H1 (cell line): ENCODE measurements around the gene PRPF39. TPM values are rescaled to one million over a fixed set of nuclear protein-coding genes. Genes with fewer than 3 reads are reported as not detected.

Source experiments
- CTCF ChIA-PET: fragments of 300-600 bp; sonication (Branson Sonifier 250); formaldehyde crosslinking; loops from one replicate; lab custom pipeline; 2021; ENCODE audit not compliant: partially characterized antibody; lab: Charles Lee
- POLR2A ChIA-PET: fragments of 300-600 bp; sonication (Branson Sonifier 250); formaldehyde crosslinking; loops from one replicate; lab custom pipeline; 2021; ENCODE audit warnings: inconsistent platforms; ENCODE audit not compliant: partially characterized antibody; lab: Charles Lee
- DNase-seq, 2 experiments: peaks; one replicate each; pipeline versions ENCODE4 v3.0.0 to v3.0.0-alpha.2; 2010 to 2022; ENCODE audit warnings: low spot score in 2 of 2, low read depth in 1 of 2, mixed read lengths in 1 of 2
- FAIRE-seq: peaks from 2 replicates; lab custom pipeline; 2011; peaks lifted over from hg19 to GRCh38; lab: Jason Lieb, UNC
- H2AFZ ChIP-seq: 2 replicates; pipeline ENCODE4 v1.8.1; 2012; ENCODE audit warnings: low read length, inconsistent platforms
- H2AK5ac ChIP-seq: 2 replicates; pipeline ENCODE4 v1.6.1; 2013; ENCODE audit warnings: low read depth, low read length
- H2BK120ac ChIP-seq: replicated peaks from 2 replicates; pipeline ENCODE3; 2013; ENCODE audit warnings: low read depth, low read length, inconsistent platforms
- H2BK12ac ChIP-seq: 2 replicates; pipeline ENCODE4 v1.6.1; 2013; ENCODE audit warnings: low read depth, low read length
- H2BK15ac ChIP-seq: 2 replicates; pipeline ENCODE4 v1.6.1; 2013; ENCODE audit warnings: low read length
- H2BK20ac ChIP-seq: 2 replicates; pipeline ENCODE4 v1.6.1; 2013; ENCODE audit warnings: low read length
- H2BK5ac ChIP-seq: 2 replicates; pipeline ENCODE4 v1.6.1; 2013; ENCODE audit warnings: low read depth, low read length
- H3K14ac ChIP-seq: 2 replicates; pipeline ENCODE4 v1.6.1; 2013; ENCODE audit warnings: inconsistent platforms; ENCODE audit not compliant: insufficient read length
- H3K18ac ChIP-seq: 2 replicates; pipeline ENCODE4 v1.6.1; 2013; ENCODE audit warnings: low read length; ENCODE audit errors: extremely low read depth
- H3K23ac ChIP-seq: 2 replicates; pipeline ENCODE4 v1.6.1; 2013; ENCODE audit warnings: inconsistent platforms; ENCODE audit not compliant: insufficient read length
- H3K23me2 ChIP-seq: 2 replicates; pipeline ENCODE4 v1.6.1; 2013; ENCODE audit warnings: low read depth, low read length
- H3K27ac ChIP-seq: 2 replicates; pipeline ENCODE4 v1.6.1; 2011; ENCODE audit warnings: low read depth, low read length, inconsistent platforms
- H3K27me3 ChIP-seq, 4 experiments: replicated peaks in 1 of 4; 1 replicate in 1 of 4; 2 replicates in 3 of 4; pipeline versions ENCODE4 v1.6.1 to v1.8.1; 2011 to 2013; ENCODE audit warnings: low read length in 3 of 4, mild to moderate bottlenecking in 3 of 4, inconsistent platforms in 2 of 4, mixed read lengths in 2 of 4, moderate library complexity in 1 of 4; ENCODE audit not compliant: control insufficient read depth in 3 of 4, insufficient read depth in 3 of 4; ENCODE audit errors: extremely low read depth in 1 of 4
- H3K36me3 ChIP-seq, 4 experiments: 2 replicates each; pipeline versions ENCODE4 v1.6.1 to v1.8.1; 2011 to 2013; ENCODE audit warnings: mild to moderate bottlenecking in 4 of 4, low read length in 3 of 4, moderate library complexity in 2 of 4, control low read depth in 1 of 4, inconsistent platforms in 1 of 4; ENCODE audit not compliant: insufficient read depth in 4 of 4, control insufficient read depth in 2 of 4
- H3K4ac ChIP-seq: replicated peaks from 2 replicates; pipeline ENCODE3; 2013; ENCODE audit warnings: low read length, low read depth, mixed read lengths, inconsistent platforms; ENCODE audit not compliant: insufficient read length
- H3K4me1 ChIP-seq, 4 experiments: replicated peaks in 1 of 4; 1 replicate in 1 of 4; 2 replicates in 3 of 4; pipeline versions ENCODE4 v1.6.1 to v1.8.1; 2011 to 2013; ENCODE audit warnings: low read length in 3 of 4, inconsistent platforms in 2 of 4, mixed read lengths in 1 of 4; ENCODE audit not compliant: insufficient read depth in 4 of 4, control insufficient read depth in 3 of 4
- H3K4me2 ChIP-seq, 2 experiments: 2 replicates each; pipeline versions ENCODE4 v1.6.1 to v1.8.1; 2011 to 2013; ENCODE audit warnings: low read depth in 2 of 2, low read length in 2 of 2, control low read depth in 1 of 2, inconsistent platforms in 1 of 2, mild to moderate bottlenecking in 1 of 2; ENCODE audit not compliant: insufficient read depth in 1 of 2
- H3K4me3 ChIP-seq, 4 experiments: fragments of 200-600, 300-600 bp in 1 of 4; sonication (generic), shearing (Covaris generic), sonication (Bioruptor Twin) in 1 of 4; 2 replicates each; pipeline versions ENCODE4 v1.5.1 to v1.8.1; 2011 to 2016; ENCODE audit warnings: low read length in 4 of 4, low read depth in 3 of 4, control low read depth in 2 of 4, inconsistent platforms in 2 of 4, mild to moderate bottlenecking in 2 of 4, mixed read lengths in 1 of 4, moderate library complexity in 1 of 4; ENCODE audit not compliant: insufficient read depth in 2 of 4; ENCODE audit errors: extremely low read depth in 1 of 4
- H3K56ac ChIP-seq: replicated peaks from 2 replicates; pipeline ENCODE3; 2013; ENCODE audit warnings: low read depth, mild to moderate bottlenecking, mixed read lengths, low read length, inconsistent platforms; ENCODE audit not compliant: insufficient read length
- H3K79me1 ChIP-seq: 2 replicates; pipeline ENCODE4 v1.6.1; 2013; ENCODE audit warnings: low read depth, low read length, control low read depth
- H3K79me2 ChIP-seq, 2 experiments: 2 replicates each; pipeline versions ENCODE4 v1.6.1 to v1.8.1; 2012 to 2013; ENCODE audit warnings: low read length in 2 of 2, mild to moderate bottlenecking in 2 of 2, inconsistent platforms in 1 of 2; ENCODE audit not compliant: insufficient read depth in 2 of 2, control insufficient read depth in 1 of 2
- H3K9ac ChIP-seq, 4 experiments: replicated peaks in 1 of 4; 1 replicate in 1 of 4; 2 replicates in 3 of 4; pipeline versions ENCODE4 v1.6.1 to v1.8.1; 2011 to 2013; ENCODE audit warnings: low read depth in 3 of 4, low read length in 3 of 4, control low read depth in 2 of 4, mild to moderate bottlenecking in 2 of 4, moderate library complexity in 2 of 4, inconsistent platforms in 1 of 4; ENCODE audit errors: extremely low read depth in 1 of 4
- H3K9me3 ChIP-seq, 2 experiments: 2 replicates each; pipeline versions ENCODE4 v1.6.1 to v1.8.1; 2012 to 2013; ENCODE audit warnings: mild to moderate bottlenecking in 2 of 2, moderate library complexity in 2 of 2, control low read depth in 1 of 2, inconsistent platforms in 1 of 2, low read depth in 1 of 2, low read length in 1 of 2, mixed read lengths in 1 of 2; ENCODE audit not compliant: insufficient read depth in 2 of 2
- H4K20me1 ChIP-seq, 2 experiments: replicated peaks in 1 of 2; 2 replicates each; pipeline versions ENCODE3 to v1.8.1; 2011 to 2013; ENCODE audit warnings: inconsistent platforms in 2 of 2, low read length in 2 of 2, mild to moderate bottlenecking in 1 of 2; ENCODE audit not compliant: insufficient read depth in 2 of 2, control insufficient read depth in 1 of 2
- H4K5ac ChIP-seq: 2 replicates; pipeline ENCODE4 v1.6.1; 2013; ENCODE audit warnings: low read length, low read depth, mixed read lengths, inconsistent platforms; ENCODE audit not compliant: insufficient read length
- H4K8ac ChIP-seq: 2 replicates; pipeline ENCODE4 v1.8.0; 2013; ENCODE audit warnings: mild to moderate bottlenecking, moderate library complexity, low read length, inconsistent platforms; ENCODE audit not compliant: insufficient read depth; ENCODE audit errors: extremely low read depth
- H4K91ac ChIP-seq: replicated peaks from 2 replicates; pipeline ENCODE3; 2013; ENCODE audit warnings: low read length, mixed read lengths, inconsistent platforms; ENCODE audit not compliant: insufficient read length
- BRCA1 ChIP-seq: IDR thresholded peaks from 2 replicates; pipeline ENCODE4 v1.6.1; 2012; ENCODE audit warnings: low read depth, low read length, improper control_type of control experiment
- EZH2 ChIP-seq: fragments of 200-600 bp; sonication (generic); IDR thresholded peaks from 2 replicates; pipeline ENCODE4 v1.7.1; 2012; ENCODE audit warnings: low read depth, mild to moderate bottlenecking, moderate library complexity, low read length, inconsistent platforms; ENCODE audit not compliant: severe bottlenecking
- GTF2F1 ChIP-seq: IDR thresholded peaks from 2 replicates; pipeline ENCODE4 v1.6.1; 2012; ENCODE audit warnings: low read depth, low read length, improper control_type of control experiment, borderline replicate concordance
- HDAC2 ChIP-seq, 2 experiments: fragments of 300-600 bp in 1 of 2; sonication (generic) in 1 of 2; IDR thresholded peaks; 2 replicates each; pipeline ENCODE4 v1.6.1; 2011 to 2012; ENCODE audit warnings: low read depth in 2 of 2, low read length in 2 of 2, mild to moderate bottlenecking in 2 of 2, moderate library complexity in 2 of 2, borderline replicate concordance in 1 of 2, inconsistent platforms in 1 of 2
- JUND ChIP-seq: IDR thresholded peaks from 2 replicates; pipeline ENCODE4 v1.6.1; 2011; ENCODE audit warnings: mild to moderate bottlenecking, improper control_type of control experiment, low read length
- KDM1A ChIP-seq: fragments of 200-600, 300-600 bp; sonication (generic); IDR thresholded peaks from 2 replicates; pipeline ENCODE4 v1.7.1; 2016; ENCODE audit warnings: mild to moderate bottlenecking, low read length, borderline replicate concordance
- KDM5A ChIP-seq: fragments of 200-600 bp; IDR thresholded peaks from 2 replicates; pipeline ENCODE4 v1.7.1; 2012; ENCODE audit warnings: mild to moderate bottlenecking, low read length, inconsistent platforms, mixed read lengths
- POLR2A ChIP-seq, 2 experiments: IDR thresholded peaks; 1 replicate in 1 of 2; 2 replicates in 1 of 2; pipeline ENCODE4 v1.6.1; 2011; ENCODE audit warnings: low read depth in 2 of 2, low read length in 2 of 2, mild to moderate bottlenecking in 2 of 2; ENCODE audit errors: control extremely low read depth in 1 of 2
- POU5F1 ChIP-seq: IDR thresholded peaks from 2 replicates; pipeline ENCODE4 v1.6.1; 2011; ENCODE audit warnings: low read depth, mild to moderate bottlenecking, low read length, moderate library complexity
- SIN3A ChIP-seq, 2 experiments: IDR thresholded peaks in 1 of 2; conservative IDR thresholded peaks in 1 of 2; 2 replicates each; pipeline ENCODE4 v1.6.1; 2011 to 2012; ENCODE audit warnings: low read length in 2 of 2, improper control_type of control experiment in 1 of 2, low read depth in 1 of 2, mild to moderate bottlenecking in 1 of 2
- SIX5 ChIP-seq: IDR thresholded peaks from 2 replicates; pipeline ENCODE4 v1.6.1; 2011; ENCODE audit warnings: mild to moderate bottlenecking, low read depth, low read length
- TBP ChIP-seq: IDR thresholded peaks from 2 replicates; pipeline ENCODE4 v1.6.1; 2011; ENCODE audit warnings: low read depth, low read length, improper control_type of control experiment
- ZNF274 ChIP-seq: IDR thresholded peaks from 2 replicates; pipeline ENCODE4 v1.7.0; 2012; ENCODE audit warnings: low read length, borderline replicate concordance; ENCODE audit errors: extremely low read depth
- WGBS, 2 experiments: shearing (Covaris generic) in 1 of 2; methylation state at CpG; one replicate each; pipeline versions ENCODE4 v1.1.6 to v1.1.7; 2013 to 2015; ENCODE audit warnings: low lambda C conversion rate in 2 of 2, mixed read lengths in 2 of 2, inconsistent platforms in 1 of 2, low coverage in 1 of 2, missing lambda C conversion rate in 1 of 2; ENCODE audit not compliant: insufficient replicate concordance in 2 of 2, insufficient coverage in 1 of 2, insufficient read length in 1 of 2; ENCODE audit errors: extremely low coverage in 1 of 2, missing lambda C conversion rate in 1 of 2; 5-methylcytosine and 5-hydroxymethylcytosine counted together
- polyA plus RNA-seq, 7 experiments: library from polyadenylated mRNA; depleted of rRNA in 3 of 7; stranded (reverse) in 5 of 7; unstranded in 2 of 7; fragments of >200 nt in 5 of 7; fragments of 200-250 nt in 2 of 7; gene quantifications; 1 replicate in 5 of 7; 2 replicates in 1 of 7; 4 replicates in 1 of 7; pipeline versions ENCODE4 v1.2.1 to v1.2.3, GENCODE V29; 2011 to 2013; ENCODE audit warnings: missing spikeins in 2 of 7, mixed read lengths in 2 of 7
- total RNA-seq: library from RNA; stranded (reverse); fragmentation: NEBNext Ultra II Directional; extraction: Animal tissue kit (Norgen Biotek cat#: 25700); gene quantifications from 2 replicates; pipeline ENCODE4 v1.2.1, GENCODE V29; 2021
- TF ChIP-seq, protein P1 (sequence below): IDR thresholded peaks from 2 replicates; pipeline ENCODE4 v1.6.1; 2011; ENCODE audit warnings: low read depth, mild to moderate bottlenecking, low read length; ENCODE audit not compliant: insufficient read depth

The PRPF39 gene
- total and polyA plus RNA-seq, 2 of the 8 experiments (the other 6 are each of a cell fraction or from before 2014, with no cell fraction given), result 22.4 to 43.3 TPM

DNA sequence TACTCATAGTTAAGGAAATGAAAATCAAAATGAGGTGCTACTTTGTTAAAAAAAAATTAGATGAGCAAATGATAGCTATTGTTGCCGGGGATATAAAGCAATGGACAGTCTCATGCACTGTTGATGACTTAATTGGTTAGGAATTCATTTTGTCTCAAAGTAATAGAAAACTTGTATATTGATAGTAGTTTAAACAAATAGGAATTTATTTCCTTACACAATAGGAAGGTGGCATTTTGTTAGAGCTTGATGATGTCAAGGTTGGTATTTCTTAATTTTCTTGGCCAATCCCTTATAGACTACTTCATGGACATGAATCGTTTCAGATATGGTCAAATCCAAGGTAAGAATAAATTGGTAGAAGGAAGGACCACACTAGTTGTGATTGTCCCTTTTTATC is 7.8 kb downstream of the PRPF39 start:
- POLR2A ChIA-PET, result interaction anchor here (0.7 to 1.3 kb wide), 2 partner anchors 16 to 176 kb away, joined by 3 read pairs; no protein-coding TSS in a partner anchor
- Histone ChIP-seq H3K9ac (no peak overlapping the region), H3K79me1 (no peaks in the 10 kb centered on the region; the same call in none of the 2 replicates), H3K9me3 (no peaks in the 10 kb centered on the region), H2BK5ac (no peak overlapping the region), H3K18ac (no peak overlapping the region), H2BK20ac (no peak overlapping the region)
- TF ChIP-seq JUND (no peak), KDM1A (no peak), POU5F1 (no peak), ZNF274 (no peak), BRCA1 (no peak), KDM5A (no peak), GTF2F1 (no peak), SIX5 (no peak), SIN3A (conservative IDR thresholded peaks at IDR 0.05 in 1 of 2, IDR thresholded peaks at IDR 0.05 in 1 of 2; ENCODE audit: low read depth in 1 of 2, low read length in 2 of 2) (no peak), EZH2 (no peak), TBP (no peak), HDAC2 (IDR thresholded peaks at IDR 0.05; ENCODE audit: borderline replicate concordance in 1 of 2, low read depth in 2 of 2, low read length in 2 of 2) (no peak), POLR2A (IDR thresholded peaks at IDR 0.05; ENCODE audit: control extremely low read depth in 1 of 2, low read depth in 2 of 2, low read length in 2 of 2) (no peak)
- TF ChIP-seq, protein P1, sequence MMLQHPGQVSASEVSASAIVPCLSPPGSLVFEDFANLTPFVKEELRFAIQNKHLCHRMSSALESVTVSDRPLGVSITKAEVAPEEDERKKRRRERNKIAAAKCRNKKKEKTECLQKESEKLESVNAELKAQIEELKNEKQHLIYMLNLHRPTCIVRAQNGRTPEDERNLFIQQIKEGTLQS, result no peak
- TF ChIP-seq, all 59 proteins: peak for 0
- Histone ChIP-seq H2BK15ac (no peak overlapping the region), H4K5ac (no peak overlapping the region), H3K4me2 (no peak overlapping the region), H3K36me3 (peaks cover 3 to 18% (median 10%) of the 10 kb centered on the region in 4 experiments; a peak in 7 of 8 replicates), H3K27me3 (no peaks in the 10 kb centered on the region), H3K79me2 (peaks cover 17 to 84% of the 10 kb centered on the region in 2 experiments), H3K4me1 (0 out of 7 replicates have a peak, but pooled peaks cover 0 to 2% (median 0%) of the 10 kb centered on the region in 4 experiments), H2BK12ac (no peak overlapping the region), H3K27ac (no peak overlapping the region), H2AFZ (no peak overlapping the region), H3K4me3 (no peak overlapping the region), H2AK5ac (no peak overlapping the region), H4K8ac (no peak overlapping the region), H3K23ac (no peak overlapping the region), H3K14ac (no peak overlapping the region), H3K4ac (no peak overlapping the region), H2BK120ac (no peak overlapping the region), H4K20me1 (peaks cover 7 to 12% of the 10 kb centered on the region in 2 experiments), H3K56ac (no peak overlapping the region), H4K91ac (no peak overlapping the region), H3K23me2 (no peaks in the 10 kb centered on the region)
- 95% methylated on average over 2 of the region's 2 CpGs; no CpG with 5 or more reads in 1 of the 2 experiments for WGBS, 2 experiments
- FAIRE-seq (no peak), DNase-seq (no peak)
- CTCF ChIA-PET, result no interaction called here
